PC-9 (cell line): ENCODE data around the gene ZCCHC2. TPM values are rescaled to one million over a fixed set of nuclear protein-coding genes. Genes with fewer than 3 reads are reported as not detected.
A peak's percentile ranks its signal among the peaks of the same experiment; 100 is the strongest.

Experiments used
- BruUV-seq: library from RNA; stranded (reverse); fragments of 400-500 nt; replicated peaks from 2 replicates; lab custom pipeline; 2021; lab: Mats Ljungman, UMichigan
- CTCF ChIA-PET: fragments of 300-600 bp; sonication (Branson Sonifier 250); formaldehyde crosslinking; loops from one replicate; lab custom pipeline; 2022; ENCODE audit warnings: antibody characterized with exemption; lab: Charles Lee
- POLR2A ChIA-PET: fragments of 300-600 bp; sonication (Branson Sonifier 250); formaldehyde crosslinking; loops from one replicate; lab custom pipeline; 2022; ENCODE audit warnings: antibody characterized with exemption; ENCODE audit not compliant: unreplicated experiment; lab: Charles Lee
- DNase-seq, 2 experiments: peaks; one replicate each; pipeline versions ENCODE4 v3.0.0 to v3.0.0-alpha.2; 2015 to 2022; ENCODE audit warnings: mixed read lengths in 1 of 2
- H2AFZ ChIP-seq: fragments of 200-600 bp; sonication (generic); 2 replicates; pipeline ENCODE4 v1.8.1; 2017; ENCODE audit warnings: antibody characterized with exemption
- H3F3A ChIP-seq: fragments of 200-600 bp; sonication (generic); 2 replicates; pipeline ENCODE4 v1.8.1; 2017; ENCODE audit warnings: antibody characterized with exemption, mild to moderate bottlenecking, low read depth; ENCODE audit not compliant: insufficient read depth
- H3K27ac ChIP-seq: fragments of 200-600 bp; sonication (generic); 2 replicates; pipeline ENCODE4 v1.6.1; 2016; ENCODE audit warnings: mixed run types
- H3K27me3 ChIP-seq: fragments of 200-600 bp; sonication (generic); 2 replicates; pipeline ENCODE4 v1.6.1; 2016; ENCODE audit warnings: low read depth, mixed run types; ENCODE audit not compliant: insufficient read depth
- H3K36me3 ChIP-seq: fragments of 200-600 bp; sonication (generic); 2 replicates; pipeline ENCODE4 v1.6.1; 2016; ENCODE audit warnings: low read depth, mixed run types
- H3K4me1 ChIP-seq: fragments of 200-600 bp; sonication (generic); replicated peaks from 2 replicates; pipeline ENCODE4 v1.6.1; 2016; ENCODE audit warnings: mixed run types; ENCODE audit not compliant: insufficient read depth
- H3K4me2 ChIP-seq: fragments of 200-600 bp; sonication (generic); 2 replicates; pipeline ENCODE4 v1.6.1; 2017; ENCODE audit warnings: mixed run types
- H3K4me3 ChIP-seq: fragments of 200-600 bp; sonication (generic); 2 replicates; pipeline ENCODE4 v1.6.1; 2016; ENCODE audit warnings: mixed run types
- H3K79me2 ChIP-seq: fragments of 200-600 bp; sonication (generic); 2 replicates; pipeline ENCODE4 v1.6.1; 2017; ENCODE audit warnings: low read depth, mixed run types
- H3K9me2 ChIP-seq: fragments of 200-600 bp; sonication (generic); 2 replicates; pipeline ENCODE4 v1.8.1; 2017; ENCODE audit warnings: mild to moderate bottlenecking; ENCODE audit not compliant: insufficient read depth
- H3K9me3 ChIP-seq: fragments of 200-600 bp; sonication (generic); 2 replicates; pipeline ENCODE4 v1.8.1; 2016; ENCODE audit warnings: low read depth; ENCODE audit not compliant: insufficient read depth
- H4K20me1 ChIP-seq: fragments of 200-600 bp; sonication (generic); 2 replicates; pipeline ENCODE4 v1.8.1; 2017; ENCODE audit not compliant: insufficient read depth
- CTCF ChIP-seq: fragments of 200-600 bp; sonication (generic); conservative IDR thresholded peaks from 2 replicates; pipeline ENCODE4 v1.6.1; 2017; ENCODE audit warnings: mixed run types, antibody characterized with exemption, mild to moderate bottlenecking, moderate library complexity
- EZH2 ChIP-seq: fragments of 200-600 bp; sonication (generic); IDR thresholded peaks from 2 replicates; pipeline ENCODE4 v1.8.0; 2017; ENCODE audit warnings: antibody characterized with exemption, low read depth
- intact Hi-C: fragments of 100-400 bp; cut with micrococcal nuclease; formaldehyde crosslinking; loops from one replicate; pipeline ENCODE4 v1.10.0; 2022; ENCODE audit not compliant: unreplicated experiment
- total RNA-seq: library from RNA; stranded (reverse); gene quantifications from 2 replicates; pipeline ENCODE4 v1.2.3, GENCODE V29; 2021

The ZCCHC2 gene
- total RNA-seq, 1 experiment from 2014 or later: 18.1 TPM

- ChIA-PET CTCF (no interaction called here), POLR2A (no interaction called here)
- Histone ChIP-seq H3K27me3 (no peaks in the 10 kb centered on the region), H3K27ac (no peak overlapping the region), H3K4me3 (no peak overlapping the region), H3F3A (no peaks in the 10 kb centered on the region; the same call in 1 of the 2 replicates), H3K79me2 (no peaks in the 10 kb centered on the region), H3K9me2 (no peaks in the 10 kb centered on the region), H3K4me2 (no peak overlapping the region), H3K36me3 (peaks cover 18% of the 10 kb centered on the region; the same call in 1 of the 2 replicates), H2AFZ (no peak overlapping the region), H3K4me1 (no peaks in the 10 kb centered on the region), H4K20me1 (no peaks in the 10 kb centered on the region), H3K9me3 (no peaks in the 10 kb centered on the region)
- DNase-seq: no peak
- no TSS peak for BruUV-seq
- intact Hi-C loops: no loop called here
- TF ChIP-seq CTCF (no peak), EZH2 (no peak)
These were observed 41.2 kb downstream of the ZCCHC2 start for GRCh38 chr18:62564044-62564443.

DNA sequence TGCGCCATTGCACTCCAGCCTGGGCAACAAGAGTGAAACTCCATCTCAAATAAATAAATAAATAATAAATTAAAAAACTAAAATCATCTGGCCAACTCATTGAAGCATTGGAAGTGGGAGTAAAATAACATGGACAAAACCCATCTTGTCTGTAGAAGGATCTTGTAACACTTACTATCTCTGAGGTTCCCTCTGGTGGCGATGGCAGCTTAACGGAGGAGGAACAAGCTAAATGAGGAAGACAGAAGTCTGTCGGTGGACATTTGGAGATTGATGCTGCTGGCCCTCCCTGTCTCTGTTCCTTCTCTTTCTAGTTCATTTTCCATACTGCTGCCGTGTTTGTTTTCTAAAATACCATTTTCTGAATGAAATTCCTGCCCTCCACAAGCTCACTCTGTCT is 43.4 kb downstream of the ZCCHC2 start:
- no peaks in the 10 kb centered on the region; the same call in 1 of the 2 replicates for H3F3A ChIP-seq
- no peaks in the 10 kb centered on the region for H3K4me1 ChIP-seq
- H3K27ac ChIP-seq: no peak overlapping the region
- no peaks in the 10 kb centered on the region for H3K9me3 ChIP-seq
- POLR2A ChIA-PET: no interaction called here
- CTCF ChIA-PET: no interaction called here
- no peak overlapping the region for H3K4me2 ChIP-seq
- BruUV-seq: no TSS peak
- H3K9me2 ChIP-seq: no peaks in the 10 kb centered on the region
- intact Hi-C loops: no loop called here
- no peaks in the 10 kb centered on the region for H3K27me3 ChIP-seq
- no peak overlapping the region for H3K4me3 ChIP-seq
- no peaks in the 10 kb centered on the region for H4K20me1 ChIP-seq
- no peaks in the 10 kb centered on the region for H3K79me2 ChIP-seq
- H2AFZ ChIP-seq: no peak overlapping the region
- TF ChIP-seq EZH2: no peak
- TF ChIP-seq CTCF: 0 out of 2 replicates have a peak, but pooled peaks have one; percentile 10
- DNase-seq: no peak
- 0 out of 2 replicates have a peak, but pooled peaks cover 18% of the 10 kb centered on the region for H3K36me3 ChIP-seq

GRCh38 chr18:62566818-62567217 is 44.0 kb downstream of the ZCCHC2 start:
- no peak for DNase-seq
- no peak overlapping the region for H3K4me2 ChIP-seq
- no peaks in the 10 kb centered on the region for H3K27me3 ChIP-seq
- POLR2A ChIA-PET: no interaction called here
- no peaks in the 10 kb centered on the region for H3K9me2 ChIP-seq
- 0 out of 2 replicates have a peak, but pooled peaks cover 18% of the 10 kb centered on the region for H3K36me3 ChIP-seq
- TF ChIP-seq CTCF (no peak), EZH2 (no peak)
- no peaks in the 10 kb centered on the region for H3K79me2 ChIP-seq
- no peaks in the 10 kb centered on the region for H3K9me3 ChIP-seq
- H3K4me1 ChIP-seq: no peaks in the 10 kb centered on the region
- H4K20me1 ChIP-seq: no peaks in the 10 kb centered on the region
- CTCF ChIA-PET: no interaction called here
- intact Hi-C loops: no loop called here
- no peak overlapping the region for H3K4me3 ChIP-seq
- H3F3A ChIP-seq: no peaks in the 10 kb centered on the region; the same call in 1 of the 2 replicates
- no peak overlapping the region for H2AFZ ChIP-seq
- BruUV-seq: no TSS peak
- H3K27ac ChIP-seq: no peak overlapping the region
